Head of caudate nucleus (tissue), 42 donors: ENCODE measurements around the gene ADGRD2.

Experiments used
- DNase-seq, 42 donors: peaks; one replicate each; pipeline versions ENCODE4 v3.0.0 to v3.0.0-alpha.2; 2020 to 2021; ENCODE audit warnings: mixed read lengths in 7 of 42
- intact Hi-C: fragments of 100-400 bp; cut with DNase I; formaldehyde crosslinking; loops from one replicate; pipeline ENCODE4 v1.15.0; 2022

ADGRD2 gene

GRCh38 chr9:124453586-124454191 lies 3.4 kb downstream of the ADGRD2 start:
- intact Hi-C loops: no loop called here
- DNase-seq: no peak

GRCh38 chr9:124454296-124454695 lies 4.0 kb downstream of the ADGRD2 start:
- intact Hi-C loops: no loop called here
- no peak for DNase-seq

GRCh38 chr9:124454791-124455443 lies 4.7 kb downstream of the ADGRD2 start:
- DNase-seq: no peak
- intact Hi-C loops: no loop called here

GRCh38 chr9:124455820-124456219 lies 5.6 kb downstream of the ADGRD2 start:
- intact Hi-C loops: no loop called here
- no peak for DNase-seq

- DNase-seq: no peak
- intact Hi-C loops: no loop called here
Measured at GRCh38 chr9:124456341-124457078, 6.3 kb downstream of the ADGRD2 start.

- intact Hi-C loops: no loop called here
Measured at GRCh38 chr9:124457079-124457886, 7.0 kb downstream of the ADGRD2 start.

GRCh38 chr9:124457887-124458431 lies 7.7 kb downstream of the ADGRD2 start:
- no peak for DNase-seq
- intact Hi-C loops: no loop called here

More at GRCh38 chr9:124457079-124457886, 7.0 kb downstream of the ADGRD2 start:
- DNase-seq: no peak

GRCh38 chr9:124458441-124458840 lies 8.2 kb downstream of the ADGRD2 start:
- no peak for DNase-seq
- intact Hi-C loops: no loop called here

GRCh38 chr9:124462739-124463138 lies 12.5 kb downstream of the ADGRD2 start:
- intact Hi-C loops: no loop called here
- no peak for DNase-seq

GRCh38 chr9:124465736-124466135 lies 15.5 kb downstream of the ADGRD2 start:
- intact Hi-C loops: no loop called here
- no peak for DNase-seq

- no peak for DNase-seq
- intact Hi-C loops: no loop called here
Measured at GRCh38 chr9:124467410-124468060, 17.3 kb downstream of the ADGRD2 start.

- no peak for DNase-seq
- intact Hi-C loops: no loop called here
Measured at GRCh38 chr9:124468061-124468740, 17.9 kb downstream of the ADGRD2 start.

GRCh38 chr9:124469011-124469832 lies 19.0 kb downstream of the ADGRD2 start:
- DNase-seq: no peak
- intact Hi-C loops: no loop called here

GRCh38 chr9:124470306-124470705 lies 20.1 kb downstream of the ADGRD2 start:
- intact Hi-C loops: loop anchor here (10.0 kb wide), 1 partner anchor 64 kb away; no protein-coding TSS in a partner anchor

GRCh38 chr9:124470726-124471125 lies 20.5 kb downstream of the ADGRD2 start:
- intact Hi-C loops: loop anchor here (10.0 kb wide), 1 partner anchor 64 kb away; no protein-coding TSS in a partner anchor
- no peak for DNase-seq

More at GRCh38 chr9:124470306-124470705, 20.1 kb downstream of the ADGRD2 start:
- DNase-seq: no peak

- no peak for DNase-seq
- intact Hi-C loops: loop anchor here (10.0 kb wide), 1 partner anchor 63 kb away; no protein-coding TSS in a partner anchor
Measured at GRCh38 chr9:124471761-124472160, 21.5 kb downstream of the ADGRD2 start.

GRCh38 chr9:124472770-124473169 lies 22.5 kb downstream of the ADGRD2 start:
- intact Hi-C loops: loop anchor here (10.0 kb wide), 1 partner anchor 62 kb away; no protein-coding TSS in a partner anchor
- no peak for DNase-seq
